ENCODE data around the gene IL17RD.

GRCh38 chr3:57110798-57111197, 54.4 kb downstream of the IL17RD start:
- TF ChIP-seq CTCF (IDR thresholded peaks at IDR 0.05): no peak
- no peak for TF ChIP-seq POLR2A (IDR thresholded peaks at IDR 0.05)

Measured in heart left ventricle (tissue), 13 donors.